NOMO-1 treated with dmso at 0.1 percent for 144 hours (cell line): ENCODE results near the gene SYTL3.
"Not testable (repeated sequence)": the region's sequence is repeated elsewhere in the genome, so short reads cannot be mapped to it uniquely, and the experiment has no call there.

Experiments used
- DNase-seq: peaks from one replicate; lab custom pipeline; 2025; ENCODE audit not compliant: unreplicated experiment; lab: John Stamatoyannopoulos, UW

Gene SYTL3

DNA sequence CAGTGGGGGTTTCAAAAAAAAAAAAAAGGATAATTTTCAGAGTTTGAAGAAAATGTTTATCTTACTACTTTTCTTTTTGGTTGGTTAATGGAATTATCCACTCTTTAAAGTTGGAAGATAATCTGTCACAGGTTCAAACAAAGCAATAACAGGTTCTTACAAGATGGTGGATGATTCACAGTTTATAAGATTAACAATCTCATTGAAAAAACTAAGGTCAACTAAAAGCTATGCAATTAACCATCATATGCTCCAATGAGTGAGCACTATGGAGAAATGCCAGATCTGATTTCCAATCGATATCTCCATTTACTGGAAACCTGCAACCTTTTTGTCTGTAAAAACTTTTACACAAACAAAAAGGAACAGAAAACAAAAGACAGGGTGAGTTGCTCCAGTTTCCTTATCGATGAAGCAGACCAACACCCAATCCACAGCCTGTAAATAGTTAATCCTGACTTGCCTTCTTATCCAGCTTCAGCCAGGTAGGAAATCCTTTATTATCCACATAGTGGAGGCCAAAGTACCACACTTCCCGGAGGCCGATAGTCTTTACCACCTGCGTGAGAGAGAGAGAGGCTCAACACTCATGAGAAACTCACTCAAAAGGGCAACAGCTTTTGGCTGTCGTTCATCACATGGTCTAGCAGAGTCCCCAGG lies 136.9 kb downstream of the SYTL3 start:
- DNase-seq, result no peak

DNA sequence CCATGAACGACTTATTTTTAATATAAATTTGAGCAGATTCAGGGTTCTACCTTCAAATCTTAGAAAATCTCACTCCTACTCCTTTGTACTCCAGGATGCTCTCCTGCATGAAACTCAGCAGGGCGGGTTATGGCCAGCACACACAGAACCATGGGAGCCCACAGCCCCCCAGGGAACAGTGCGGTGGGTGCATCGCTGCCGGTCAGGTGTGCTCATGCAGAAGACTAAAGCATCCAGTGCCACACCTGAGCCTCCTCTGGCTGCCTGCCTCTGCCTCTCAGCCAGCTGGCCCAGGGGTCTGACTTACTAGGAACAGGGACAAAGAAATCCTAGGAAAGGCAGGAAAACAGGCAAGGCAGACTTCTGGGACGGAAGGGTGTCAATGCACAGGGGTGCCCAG lies 137.5 kb downstream of the SYTL3 start:
- no peak for DNase-seq

DNA sequence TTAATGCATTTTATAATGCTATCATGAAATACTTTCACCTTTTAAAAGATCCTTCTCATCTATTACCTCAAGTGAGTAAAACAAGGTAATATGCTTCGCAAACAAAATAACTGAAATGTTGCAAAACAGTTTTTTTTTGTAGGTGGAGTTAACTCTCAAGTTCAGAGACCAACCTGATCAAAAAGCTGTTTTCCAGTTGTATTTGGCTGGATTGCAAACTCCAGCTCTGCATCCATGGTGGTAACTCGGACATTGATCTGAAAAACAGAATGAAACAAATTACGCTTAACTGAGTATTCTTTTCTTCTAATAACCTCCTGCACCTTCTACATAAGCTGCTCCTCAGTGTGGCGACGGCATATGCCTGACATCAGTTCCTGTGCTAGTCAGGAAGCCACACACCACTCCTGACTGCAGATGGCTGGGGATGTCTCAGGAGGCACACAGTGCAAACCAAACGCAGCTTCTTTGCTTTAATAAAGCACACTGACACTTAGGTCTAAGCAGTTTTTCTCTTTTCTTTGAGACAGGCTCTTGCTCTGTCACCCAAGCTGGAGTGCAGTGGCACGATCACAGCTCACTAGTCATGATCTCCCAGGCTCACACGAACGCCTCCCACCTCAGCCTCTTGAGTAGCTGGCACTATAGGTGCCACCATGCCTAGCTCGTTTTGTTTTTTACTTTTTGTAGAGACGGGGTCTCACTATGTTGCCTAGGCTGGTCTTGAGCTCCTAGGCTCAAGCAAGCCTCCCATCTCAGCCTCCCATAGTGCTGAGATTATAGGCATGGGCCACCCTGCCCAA lies 139.5 kb downstream of the SYTL3 start:
- no peak for DNase-seq

DNA sequence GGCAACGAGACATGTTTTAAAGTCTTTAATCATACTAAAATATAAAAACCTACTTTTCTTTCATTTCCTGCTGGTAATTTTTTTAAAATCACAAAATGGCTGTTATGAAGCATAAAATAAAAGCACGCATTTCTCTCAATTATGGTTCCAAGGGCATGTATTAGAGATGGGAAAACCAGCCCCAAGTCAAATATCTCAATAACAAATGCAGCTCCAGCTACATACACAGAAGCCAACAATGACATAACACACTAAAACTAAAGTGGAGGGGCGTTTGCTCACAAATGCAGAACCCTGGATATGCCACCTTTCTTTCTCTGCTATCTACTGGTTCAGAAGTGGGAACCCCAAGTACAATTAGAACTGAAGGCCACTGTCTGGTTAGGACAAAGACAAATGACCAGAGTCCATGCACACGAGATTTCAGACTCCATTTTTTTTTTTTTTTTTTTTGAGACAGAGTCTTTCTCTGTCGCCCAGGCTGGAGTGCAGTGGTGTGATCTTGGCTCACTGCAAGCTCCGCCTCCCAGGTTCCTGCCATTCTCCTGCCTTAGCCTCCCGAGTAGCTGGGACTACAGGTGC lies 141.5 kb downstream of the SYTL3 start:
- no peak for DNase-seq

DNA sequence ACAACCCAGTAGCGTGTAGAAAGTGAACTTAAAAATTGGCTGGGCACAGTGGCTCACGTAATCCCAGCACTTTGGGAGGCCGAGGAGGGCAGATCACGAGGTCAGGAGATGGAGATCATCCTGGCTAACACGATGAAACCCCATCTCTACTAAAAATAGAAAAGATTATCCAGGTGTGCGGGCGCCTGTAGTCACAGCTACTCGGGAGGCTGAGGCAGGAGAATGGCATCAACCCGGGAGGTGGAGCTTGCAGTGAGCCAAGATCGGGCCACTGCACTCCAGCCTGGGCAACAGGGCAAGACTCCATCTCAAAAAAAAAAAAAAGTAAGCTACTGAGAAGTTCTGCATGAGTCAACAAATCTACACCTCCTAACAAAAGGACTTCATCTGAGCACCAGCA lies 142.7 kb downstream of the SYTL3 start:
- DNase-seq, result not testable (repeated sequence)

DNA sequence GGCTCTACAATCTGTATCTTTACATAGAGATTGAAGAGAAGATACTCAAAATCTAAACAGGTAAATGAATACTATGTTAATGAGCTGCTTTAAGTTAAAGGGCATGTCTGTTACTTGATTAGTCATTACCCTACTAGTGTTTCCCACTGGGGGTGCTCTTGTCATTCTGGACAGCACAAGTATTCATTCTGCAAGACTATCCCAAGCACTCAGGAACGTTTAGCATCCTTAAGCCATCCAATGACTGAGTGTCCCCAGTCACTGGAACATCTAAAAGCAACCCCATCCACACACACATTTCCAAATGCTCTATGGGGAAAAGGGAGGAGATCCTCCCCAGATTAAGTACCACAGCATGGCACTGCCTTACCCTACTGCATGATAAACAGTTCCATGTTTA lies 143.6 kb downstream of the SYTL3 start:
- no peak for DNase-seq

DNA sequence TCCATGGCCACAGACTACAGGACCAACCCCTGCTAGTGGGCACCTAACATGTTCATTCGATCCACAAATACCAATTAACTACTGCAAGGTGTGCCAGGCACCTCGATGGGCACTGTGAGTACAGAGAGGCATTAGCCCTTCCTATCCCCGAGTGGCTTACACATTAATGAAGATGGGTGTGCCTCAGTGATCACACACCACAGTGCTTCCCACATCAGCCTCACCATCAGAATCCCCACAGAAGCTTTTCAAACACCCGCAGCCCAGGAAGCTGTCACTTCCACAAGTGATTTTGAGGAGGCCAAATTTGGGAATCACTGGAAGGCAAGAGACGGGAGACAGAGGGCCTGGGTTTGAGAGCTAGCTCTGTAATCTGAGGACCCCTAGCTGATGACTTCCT lies 145.7 kb downstream of the SYTL3 start:
- no peak for DNase-seq

DNA sequence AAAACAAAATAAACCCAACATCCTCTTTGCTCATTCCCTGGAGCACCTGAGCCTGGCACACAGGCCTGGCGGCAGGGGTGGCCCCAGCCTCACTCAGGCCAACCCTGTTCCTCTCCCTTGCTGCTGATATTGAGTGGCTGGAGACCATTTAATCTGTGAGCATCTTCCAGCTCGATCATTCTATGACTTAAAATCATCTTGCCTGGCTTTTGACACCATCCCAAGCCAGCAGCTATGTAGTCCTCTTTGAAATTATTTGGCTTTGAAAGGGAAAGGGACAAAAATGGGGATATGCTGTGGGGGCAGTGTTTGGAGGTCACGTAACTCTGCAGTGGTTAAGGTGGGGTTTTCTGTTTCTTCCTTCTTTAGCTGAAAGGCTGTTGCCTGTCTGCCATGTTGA lies 146.5 kb downstream of the SYTL3 start:
- no peak for DNase-seq

DNA sequence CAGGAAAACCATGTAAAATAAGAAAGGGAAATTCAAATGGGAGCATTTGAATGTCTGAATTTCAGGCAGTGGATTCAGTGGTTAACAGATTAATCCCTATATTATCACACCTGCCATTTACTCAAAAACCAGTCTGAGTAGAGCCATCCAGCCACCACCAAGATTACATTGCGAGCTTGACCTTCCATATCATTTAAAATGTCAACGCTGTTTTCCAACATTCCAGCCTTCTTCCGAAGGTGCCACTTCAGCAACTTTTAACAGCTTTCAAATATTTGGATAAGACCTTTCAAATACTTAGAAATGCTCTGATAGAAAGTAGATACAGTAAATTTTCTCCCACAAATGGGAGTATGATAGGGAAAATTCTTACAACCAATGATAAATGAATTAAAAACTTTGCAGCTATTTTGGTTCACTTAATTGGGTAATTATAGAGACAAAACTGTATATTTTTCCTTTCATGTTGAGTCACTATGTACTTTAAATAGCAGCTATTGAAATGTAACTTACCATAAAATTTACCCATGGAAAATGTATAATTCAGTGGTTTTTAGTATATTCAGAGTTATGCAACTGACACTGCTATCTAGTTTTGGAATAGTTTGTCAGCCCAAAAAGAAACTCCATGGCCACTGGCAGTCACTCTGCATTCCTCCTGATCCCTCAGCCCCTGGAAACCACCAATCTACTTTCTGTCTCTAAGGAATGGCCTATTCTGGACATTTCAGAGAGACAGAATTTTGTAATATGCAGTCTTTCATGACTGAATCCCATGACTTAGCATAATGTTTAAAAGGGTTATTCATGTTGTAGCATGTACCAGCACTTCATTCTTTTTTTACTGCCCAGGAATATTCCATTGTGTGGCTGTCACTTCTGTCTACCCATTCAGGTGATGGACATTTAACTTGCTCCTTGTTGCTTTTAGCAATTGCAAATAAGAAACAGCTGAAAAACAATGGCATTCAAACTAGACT lies 147.8 kb downstream of the SYTL3 start:
- DNase-seq, result no peak

DNA sequence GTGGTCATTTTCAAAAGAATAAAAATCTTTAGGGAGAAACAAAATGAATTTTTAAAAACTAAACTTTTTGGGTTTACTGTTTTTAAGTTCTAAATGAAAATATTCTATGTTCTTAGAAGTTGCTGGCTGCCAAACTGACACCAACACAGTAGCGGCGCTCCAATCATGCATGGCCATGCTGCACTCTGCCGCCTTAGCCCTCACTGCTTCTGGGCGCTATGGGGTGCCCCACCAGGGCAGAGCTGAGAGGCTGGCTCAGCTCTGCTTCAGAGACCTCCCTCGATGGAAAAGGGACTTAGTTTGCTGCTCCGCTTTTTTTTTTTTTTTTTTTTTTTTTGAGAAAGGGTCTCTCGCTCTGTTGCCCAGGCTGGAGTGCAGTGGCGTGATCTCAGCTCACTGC lies 148.5 kb downstream of the SYTL3 start:
- no peak for DNase-seq

DNA sequence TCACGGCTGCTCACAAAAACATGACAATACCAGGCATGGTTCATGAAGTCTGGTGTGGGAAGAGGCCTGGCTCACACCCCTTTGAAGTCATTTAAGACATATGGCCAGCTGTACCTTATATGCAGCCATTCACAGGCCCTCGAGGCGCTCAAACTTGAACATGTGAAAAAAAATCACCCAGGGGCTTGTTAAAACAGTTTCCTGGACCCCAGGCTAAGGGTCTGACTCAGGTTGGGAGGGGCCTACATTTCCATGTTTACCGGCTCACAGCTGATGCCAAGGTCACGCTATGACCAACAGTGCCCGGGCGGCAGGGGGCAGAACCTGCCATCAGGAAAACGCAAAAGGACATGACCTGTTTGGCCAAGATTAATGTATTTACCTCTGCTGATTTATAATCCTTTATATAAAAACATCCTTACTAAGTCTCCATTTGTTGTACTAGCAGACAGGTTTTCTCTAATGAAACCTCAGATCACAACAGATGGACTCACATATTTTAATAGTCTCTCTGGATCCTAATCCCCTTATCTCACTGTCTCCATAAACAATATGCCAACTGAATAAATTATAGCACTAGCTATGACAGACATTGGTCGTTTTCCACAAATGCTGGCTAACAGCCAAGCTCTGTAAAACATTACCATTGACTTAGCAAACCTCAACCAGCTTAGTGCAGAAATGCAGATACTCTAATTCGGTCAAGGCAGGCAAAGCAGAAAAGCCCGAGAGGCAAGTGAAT lies 149.4 kb downstream of the SYTL3 start:
- DNase-seq, result no peak

DNA sequence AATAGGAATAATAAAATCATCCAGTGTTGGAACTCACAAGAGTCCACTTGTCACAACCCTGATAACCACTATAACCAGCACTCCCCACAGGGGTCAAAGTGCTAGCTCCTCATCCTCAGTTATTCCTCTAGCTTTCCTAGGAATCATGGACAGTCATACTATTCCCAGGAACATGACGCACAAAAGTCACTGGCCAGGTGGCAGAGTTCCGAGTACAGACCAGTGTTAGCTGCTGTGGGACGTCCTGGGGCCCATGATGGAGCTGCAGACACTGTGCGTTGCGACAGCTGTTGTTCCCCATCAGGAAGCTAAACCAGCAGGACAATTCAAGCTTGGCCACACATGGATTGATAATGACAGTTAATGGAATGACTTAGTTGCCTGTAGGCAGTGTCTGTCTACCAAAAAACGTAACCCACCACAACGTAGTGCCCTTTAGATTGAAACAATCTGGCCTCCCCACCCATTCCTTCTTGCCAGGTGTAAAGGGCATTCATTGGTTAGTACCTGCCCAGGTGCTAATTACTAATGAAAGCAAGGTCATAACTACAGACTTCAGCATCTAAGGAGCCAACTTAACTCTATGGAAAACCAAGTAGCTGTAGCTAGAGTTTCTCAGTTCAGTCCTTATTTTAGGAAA lies 151.9 kb downstream of the SYTL3 start:
- no peak for DNase-seq

DNA sequence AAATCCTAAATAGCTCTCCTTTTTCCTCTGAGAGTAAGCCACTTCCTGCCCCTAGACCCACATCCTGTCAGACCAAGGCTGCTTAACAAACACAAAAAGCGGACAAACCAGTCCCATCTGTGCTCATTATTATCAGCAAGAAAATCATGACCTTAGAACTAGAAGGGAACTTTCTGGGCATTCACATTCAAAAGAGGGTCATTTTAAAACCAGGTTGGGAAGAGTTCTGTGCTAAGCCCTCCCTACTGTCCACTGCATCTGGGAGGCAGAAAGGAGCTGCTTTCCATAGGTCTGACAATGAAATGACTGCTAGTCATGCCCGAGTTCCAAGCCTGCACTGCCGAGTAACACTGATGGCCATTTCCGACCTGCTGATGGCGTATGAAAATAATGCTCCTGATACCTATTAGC lies 153.9 kb downstream of the SYTL3 start:
- peak; percentile 10 for DNase-seq

DNA sequence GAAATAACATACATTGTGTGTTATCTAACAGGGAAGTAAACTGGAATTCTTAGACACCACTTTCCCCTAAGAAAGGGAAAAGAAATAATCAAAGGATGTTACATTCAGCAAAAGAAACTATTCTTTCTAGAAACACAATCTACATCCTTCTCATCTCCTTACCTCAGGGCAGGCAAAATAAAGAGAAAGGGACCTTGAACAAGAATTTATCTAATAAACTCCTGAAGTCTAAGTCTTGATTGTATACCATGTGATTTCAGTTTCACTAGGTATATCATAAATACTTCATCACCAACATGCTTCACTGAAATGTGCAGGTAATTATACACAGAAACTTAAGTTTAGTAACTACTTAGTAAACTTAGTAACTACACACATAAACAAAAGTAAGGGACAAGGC lies 154.4 kb downstream of the SYTL3 start:
- DNase-seq, result no peak

DNA sequence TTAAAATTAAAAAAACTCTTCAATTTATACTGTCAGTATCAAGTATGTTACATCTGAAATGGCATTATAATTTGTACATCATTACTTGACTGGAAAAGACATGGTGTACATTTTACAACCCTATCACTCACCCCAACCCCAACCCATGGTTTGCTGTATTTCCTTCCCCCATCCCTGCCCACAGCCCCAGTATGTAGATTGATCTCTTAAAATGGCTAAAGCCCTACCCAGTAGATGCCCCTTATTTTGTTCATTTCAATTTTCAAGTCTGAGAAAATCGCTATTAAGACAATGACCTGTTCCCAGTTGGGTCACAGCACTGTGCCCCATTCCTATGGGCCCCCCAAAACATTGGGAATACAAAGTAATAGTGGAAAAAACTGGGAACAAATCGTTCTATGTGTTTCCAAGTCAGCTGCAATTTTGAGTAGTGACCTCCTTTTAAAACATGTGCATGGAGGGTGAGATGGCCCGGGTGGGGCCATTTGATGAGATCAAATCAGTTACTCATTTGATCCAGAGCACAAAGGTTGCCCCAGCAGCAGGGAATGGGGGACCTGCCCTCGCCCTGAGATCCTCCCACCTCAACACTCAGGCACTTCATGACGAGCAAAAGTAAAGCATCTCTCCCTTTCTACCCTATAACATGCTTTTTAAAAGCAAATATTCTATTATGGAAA lies 156.0 kb downstream of the SYTL3 start:
- DNase-seq, result no peak

DNA sequence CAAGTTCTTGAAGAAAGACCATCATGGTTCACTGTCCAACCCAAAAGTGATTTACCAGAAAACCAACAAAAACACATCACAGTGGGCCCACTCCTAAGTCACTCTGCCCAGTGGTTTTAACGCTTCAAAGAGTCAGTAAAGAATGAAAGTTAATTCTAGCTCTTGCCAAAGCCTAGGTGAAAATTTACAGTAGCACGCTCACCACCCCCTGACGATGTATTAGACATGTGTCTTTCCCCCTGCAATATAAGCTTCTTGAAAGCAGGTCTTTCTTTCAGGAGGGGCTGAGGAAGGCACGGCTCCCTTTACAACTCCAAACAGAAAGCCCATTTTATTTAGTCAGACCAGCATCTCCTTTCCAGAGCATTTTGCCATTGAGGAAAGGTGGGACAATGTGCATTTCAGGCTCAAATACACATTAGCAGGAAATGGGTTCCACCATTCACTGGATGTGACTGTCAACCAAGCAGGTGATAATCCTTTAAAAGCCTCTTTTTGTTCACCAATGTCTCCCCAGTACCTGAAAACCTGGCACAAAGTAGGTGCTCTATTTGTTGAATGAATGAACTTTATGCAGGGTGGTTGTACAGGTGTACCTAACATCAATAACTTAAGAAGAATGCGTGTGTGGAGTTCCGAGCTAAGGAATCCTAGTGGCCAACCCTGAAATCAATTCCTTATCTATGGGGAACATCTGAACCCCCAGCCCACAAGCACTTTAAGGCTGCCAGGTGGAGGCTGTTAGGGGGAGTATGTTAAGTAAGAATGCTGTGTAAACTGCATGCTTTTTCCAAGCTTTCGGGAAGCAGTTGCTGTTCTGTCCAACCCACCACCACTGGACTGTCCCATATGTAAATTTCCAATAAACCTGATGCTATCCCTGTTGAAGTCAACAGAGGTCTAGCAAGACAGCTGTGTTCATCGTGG lies 157.9 kb downstream of the SYTL3 start:
- DNase-seq, result no peak

DNA sequence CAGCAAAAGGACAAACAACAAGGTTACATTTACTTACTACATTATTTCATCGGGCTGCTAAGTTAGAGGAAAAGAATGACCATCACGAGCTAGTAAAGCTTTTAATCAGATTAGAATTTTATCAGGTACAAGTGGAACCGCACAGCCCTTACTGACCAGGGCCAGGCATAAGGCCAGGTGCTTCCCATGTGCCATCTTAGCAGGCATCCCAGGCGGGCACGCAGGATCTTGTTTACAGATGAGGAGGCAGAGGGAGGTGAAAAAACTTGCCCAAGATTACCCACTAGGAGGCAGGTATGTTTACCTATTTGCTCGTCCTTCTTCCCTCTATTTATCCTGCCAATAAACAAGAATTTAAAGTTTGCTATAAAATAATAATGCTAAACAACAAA lies 158.6 kb downstream of the SYTL3 start:
- no peak for DNase-seq

DNA sequence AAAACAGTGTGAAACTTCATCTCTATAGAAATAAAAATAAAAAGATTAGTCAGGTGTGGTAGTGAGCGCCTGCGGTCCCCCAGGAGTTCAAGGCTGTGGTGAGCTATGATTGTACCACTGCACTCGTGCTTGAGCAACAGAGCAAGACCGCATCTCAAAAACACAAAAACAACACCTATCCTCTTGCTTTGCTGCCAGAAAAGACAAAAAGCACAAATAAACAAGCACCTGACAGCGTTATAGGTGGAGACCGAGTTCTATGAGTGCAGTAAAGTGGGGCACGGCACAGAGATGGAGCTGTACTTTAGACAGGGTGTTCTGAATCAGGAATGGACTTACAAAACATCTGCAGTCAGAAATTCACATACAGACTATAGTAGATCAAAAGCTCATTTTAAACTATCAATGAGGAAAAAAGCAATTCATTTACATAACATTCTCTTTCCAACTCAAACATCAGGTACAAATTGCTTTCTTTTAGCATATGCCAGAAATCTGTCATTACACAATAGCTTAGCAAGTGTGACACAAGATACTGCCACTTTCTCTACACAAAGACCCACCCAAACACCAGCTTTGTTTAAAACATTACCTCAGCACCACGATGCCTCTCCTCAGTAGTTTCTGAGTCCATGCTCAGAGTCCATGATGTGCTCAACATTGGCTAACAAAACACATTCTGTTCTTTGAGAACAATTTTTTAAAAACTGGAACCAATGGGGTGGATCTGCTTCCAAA lies 159.3 kb downstream of the SYTL3 start:
- DNase-seq, result no peak
